K562 (cell line): ENCODE measurements around the gene SLA2. TPM values are rescaled to one million over a fixed set of nuclear protein-coding genes. Genes with fewer than 3 reads are reported as not detected.
A peak's percentile ranks its signal among the peaks of the same experiment; 100 is the strongest.

Experiments used
- CBFA2T3 ChIP-seq: fragments of 450-650 bp; IDR thresholded peaks from 2 replicates; pipeline ENCODE4 v1.6.1; 2017
- EP400 ChIP-seq: fragments of 450-650 bp; IDR thresholded peaks from 2 replicates; pipeline ENCODE4 v1.6.1; 2017; ENCODE audit warnings: antibody characterized with exemption, mild to moderate bottlenecking, moderate library complexity
- MAFF ChIP-seq: IDR thresholded peaks from 2 replicates; pipeline ENCODE4 v1.6.1; 2012; ENCODE audit warnings: low read length, improper control_type of control experiment
- NFE2 ChIP-seq: IDR thresholded peaks from 2 replicates; pipeline ENCODE4 v1.6.1; 2014; ENCODE audit warnings: antibody characterized with exemption, low read depth
- NFRKB ChIP-seq: fragments of 450-650 bp; IDR thresholded peaks from 2 replicates; pipeline ENCODE4 v1.6.1; 2016; ENCODE audit warnings: low read depth
- SIRT6 ChIP-seq: IDR thresholded peaks from one replicate; pipeline ENCODE4 v1.6.1; 2012; ENCODE audit warnings: low read depth, mild to moderate bottlenecking, control low read depth, inconsistent platforms, low read length, moderate library complexity
- ZNF551 ChIP-seq: fragments of 250-450 bp; sonication (Bioruptor Pico); IDR thresholded peaks from 2 replicates; pipeline ENCODE4 v1.5.0; 2021; ENCODE audit warnings: mild to moderate bottlenecking, moderate library complexity
- polyA plus RNA-seq, 8 experiments: library from polyadenylated mRNA; depleted of rRNA in 4 of 8; stranded (reverse) in 5 of 8; unstranded in 3 of 8; fragments of >200 nt; fragmentation: Nextera tagmentation in 2 of 8; fragmentation: Illumina TruSeq in 1 of 8; extraction: Ambion mirVana in 2 of 8; extraction: Trizol in 1 of 8; gene quantifications; 2 replicates each; pipeline versions ENCODE4 v1.2.1 to v1.2.3, GENCODE V29; 2011 to 2014; ENCODE audit warnings: inconsistent platforms in 1 of 8, missing spikeins in 1 of 8
- total RNA-seq, 7 experiments: library from RNA; depleted of rRNA in 6 of 7; stranded (reverse); fragments of >200 nt in 6 of 7; fragmentation: Illumina TruSeq in 2 of 7; extraction: Trizol in 2 of 7; gene quantifications; 2 replicates each; pipeline versions ENCODE4 v1.2.1 to v1.2.3, GENCODE V29; 2011 to 2021; ENCODE audit warnings: low replicate concordance in 1 of 7
- TF ChIP-seq, protein P1 (sequence below): fragments of 450-650 bp; formaldehyde crosslinking; IDR thresholded peaks from 2 replicates; pipeline ENCODE4 v1.4.0; 2020; ENCODE audit warnings: mild to moderate bottlenecking, moderate library complexity

The SLA2 gene
- total and polyA plus RNA-seq, 9 of the 15 experiments (the other 6 are each of a cell fraction or from before 2014, with no cell fraction given): 0.07 TPM; not detected in 7

DNA sequence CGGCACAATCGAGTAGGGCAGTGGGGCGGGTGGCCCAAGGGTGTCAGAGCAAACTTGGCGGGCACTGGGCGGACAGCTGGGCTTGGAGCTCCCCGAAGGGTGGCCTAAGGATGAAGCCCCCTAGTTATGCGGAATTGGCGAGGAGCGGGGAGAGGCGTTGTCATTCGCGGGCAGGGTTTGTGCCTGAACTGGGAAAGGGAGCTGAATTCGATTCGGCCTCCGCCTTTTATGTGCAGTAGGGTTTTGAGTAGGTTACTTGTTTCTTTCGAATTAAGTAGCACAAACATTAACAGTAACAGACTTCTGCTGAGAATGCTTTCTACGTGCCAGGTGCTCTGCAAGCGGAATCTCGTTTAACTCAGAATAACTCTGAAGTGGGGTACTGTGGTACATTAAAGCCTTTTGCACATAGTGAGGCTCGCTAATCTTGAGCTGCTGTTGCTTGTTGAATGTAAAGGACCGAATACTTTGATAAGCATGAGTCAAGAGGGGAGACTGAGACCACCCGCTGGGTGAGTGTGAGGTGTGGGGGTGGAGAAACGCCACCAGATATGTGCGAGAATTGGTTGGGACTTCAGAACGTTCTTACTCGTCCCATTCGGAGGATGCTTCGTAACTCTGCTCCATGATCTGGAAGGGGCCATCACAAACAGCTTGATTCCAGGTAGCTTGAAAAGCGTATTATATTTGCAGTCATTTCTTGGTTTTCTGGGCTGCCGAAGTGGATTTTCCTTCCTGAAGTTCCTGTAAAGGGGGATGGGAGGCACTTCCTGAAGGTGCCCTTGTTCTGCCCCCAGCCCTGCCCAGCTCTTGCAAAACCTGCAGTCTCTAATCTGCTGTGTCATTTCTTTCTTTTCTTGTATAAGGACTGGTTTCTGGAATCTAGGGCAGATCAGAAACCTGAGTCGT is 39.6 kb downstream of the SLA2 start (continued):
- peak; percentile 31; the same call in 1 of the 2 replicates for TF ChIP-seq NFRKB
- 0 out of 2 replicates have a peak, but pooled peaks have one; percentile 16 for TF ChIP-seq EP400
- no peak for TF ChIP-seq SIRT6
- peak; percentile 89 for TF ChIP-seq NFE2
- TF ChIP-seq MAFF: peak; percentile 56; the same call in 1 of the 2 replicates
- TF ChIP-seq, protein P1, sequence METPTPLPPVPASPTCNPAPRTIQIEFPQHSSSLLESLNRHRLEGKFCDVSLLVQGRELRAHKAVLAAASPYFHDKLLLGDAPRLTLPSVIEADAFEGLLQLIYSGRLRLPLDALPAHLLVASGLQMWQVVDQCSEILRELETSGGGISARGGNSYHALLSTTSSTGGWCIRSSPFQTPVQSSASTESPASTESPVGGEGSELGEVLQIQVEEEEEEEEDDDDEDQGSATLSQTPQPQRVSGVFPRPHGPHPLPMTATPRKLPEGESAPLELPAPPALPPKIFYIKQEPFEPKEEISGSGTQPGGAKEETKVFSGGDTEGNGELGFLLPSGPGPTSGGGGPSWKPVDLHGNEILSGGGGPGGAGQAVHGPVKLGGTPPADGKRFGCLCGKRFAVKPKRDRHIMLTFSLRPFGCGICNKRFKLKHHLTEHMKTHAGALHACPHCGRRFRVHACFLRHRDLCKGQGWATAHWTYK (CRISPR knock-in tag): no peak
- TF ChIP-seq ZNF551 (CRISPR knock-in tag): no peak
- 0 out of 2 replicates have a peak, but pooled peaks have one; percentile 13 for TF ChIP-seq CBFA2T3
- TF ChIP-seq, all 486 proteins: peak for 23
